ENCODE data around the gene CENATAC. TPM values are rescaled to one million over a fixed set of nuclear protein-coding genes. Genes with fewer than 3 reads are reported as not detected.

CENATAC gene
- polyA plus RNA-seq, 1 donor from 2014 or later = 70.3 TPM

DNA sequence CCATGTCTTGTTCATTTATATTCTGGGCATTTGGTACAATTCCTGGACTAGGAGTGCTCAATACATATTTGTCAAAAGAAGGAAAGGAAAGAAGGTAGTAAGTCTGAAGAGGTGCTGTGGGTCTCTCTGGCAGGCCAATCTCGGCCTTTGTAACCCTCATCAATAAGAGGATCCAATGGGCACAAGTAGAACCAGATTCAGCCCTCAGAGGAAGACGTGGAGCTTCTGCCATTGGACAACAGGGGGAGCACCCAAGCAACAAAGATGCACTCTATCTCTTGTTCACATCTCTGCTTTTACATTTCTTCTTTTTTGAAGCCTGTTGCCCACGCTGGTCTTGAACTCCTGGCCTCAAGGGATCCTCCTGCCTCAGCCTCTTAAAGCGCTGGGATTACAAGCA is 67.4 kb downstream of the CENATAC start:
- H3K4me3 ChIP-seq (ENCODE audit: low read length) = no peak overlapping the region
- no peaks in the 10 kb centered on the region for H3K27me3 ChIP-seq (ENCODE audit: insufficient read depth, low read depth, low read length)
- H3F3A ChIP-seq (ENCODE audit: insufficient read depth, low read length, poor library complexity, severe bottlenecking) = no peaks in the 10 kb centered on the region
- peaks cover 20% of the 10 kb centered on the region for H3K79me2 ChIP-seq (replicated peaks; ENCODE audit: insufficient read depth, low read length)
- H4K20me1 ChIP-seq (ENCODE audit: insufficient read depth) = no peaks in the 10 kb centered on the region
- H3K9me3 ChIP-seq (ENCODE audit: low read length) = no peaks in the 10 kb centered on the region
- H3K4me2 ChIP-seq (ENCODE audit: low read length) = no peak overlapping the region
- H3K27ac ChIP-seq (ENCODE audit: low read length) = no peak overlapping the region
- no peak overlapping the region for H3K9ac ChIP-seq (ENCODE audit: low read length)
- TF ChIP-seq RAD21 (conservative IDR thresholded peaks at IDR 0.05) = peak; percentile 21
- TF ChIP-seq EP300 (conservative IDR thresholded peaks at IDR 0.05; ENCODE audit: poor library complexity, severe bottlenecking) = no peak
- no peak for TF ChIP-seq MXI1 (conservative IDR thresholded peaks at IDR 0.05; ENCODE audit: poor library complexity, severe bottlenecking)
- peak; percentile 40 for TF ChIP-seq SMC3 (conservative IDR thresholded peaks at IDR 0.05; ENCODE audit: poor library complexity)
- TF ChIP-seq, protein P1, sequence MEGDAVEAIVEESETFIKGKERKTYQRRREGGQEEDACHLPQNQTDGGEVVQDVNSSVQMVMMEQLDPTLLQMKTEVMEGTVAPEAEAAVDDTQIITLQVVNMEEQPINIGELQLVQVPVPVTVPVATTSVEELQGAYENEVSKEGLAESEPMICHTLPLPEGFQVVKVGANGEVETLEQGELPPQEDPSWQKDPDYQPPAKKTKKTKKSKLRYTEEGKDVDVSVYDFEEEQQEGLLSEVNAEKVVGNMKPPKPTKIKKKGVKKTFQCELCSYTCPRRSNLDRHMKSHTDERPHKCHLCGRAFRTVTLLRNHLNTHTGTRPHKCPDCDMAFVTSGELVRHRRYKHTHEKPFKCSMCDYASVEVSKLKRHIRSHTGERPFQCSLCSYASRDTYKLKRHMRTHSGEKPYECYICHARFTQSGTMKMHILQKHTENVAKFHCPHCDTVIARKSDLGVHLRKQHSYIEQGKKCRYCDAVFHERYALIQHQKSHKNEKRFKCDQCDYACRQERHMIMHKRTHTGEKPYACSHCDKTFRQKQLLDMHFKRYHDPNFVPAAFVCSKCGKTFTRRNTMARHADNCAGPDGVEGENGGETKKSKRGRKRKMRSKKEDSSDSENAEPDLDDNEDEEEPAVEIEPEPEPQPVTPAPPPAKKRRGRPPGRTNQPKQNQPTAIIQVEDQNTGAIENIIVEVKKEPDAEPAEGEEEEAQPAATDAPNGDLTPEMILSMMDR (IDR thresholded peaks at IDR 0.05; ENCODE audit: poor library complexity, severe bottlenecking) = peak; percentile 31
- no peaks in the 10 kb centered on the region for H3K9me2 ChIP-seq (ENCODE audit: insufficient read depth, low read length)
- H3K36me3 ChIP-seq (ENCODE audit: insufficient read depth, low read length) = no peaks in the 10 kb centered on the region
- no peak overlapping the region for H2AFZ ChIP-seq (ENCODE audit: low read depth, low read length)

Small RNAs within 50 kb of the gene (small RNA-seq; reads per million reads assigned to genes)
- gene AP003392.2 (0 reads per million in 3 experiments), gene RF00017 (0 reads per million in 3 experiments), gene RF00019 (0 to 1.2 (median 0) reads per million in 3 experiments)

Other genes starting within 250 kb of the CENATAC start
- 75.8 and 76.1 TPM in 2 replicates for gene DDX6, start 207.0 kb upstream of the CENATAC start, polyA plus RNA-seq
- gene CXCR5, start 114.2 kb upstream of the CENATAC start, polyA plus RNA-seq = not detected in 2 replicates
- gene BCL9L, start 72.2 kb upstream of the CENATAC start, polyA plus RNA-seq = 1.1 and 1.5 TPM in 2 replicates
- 0.38 TPM in 1 of 2 replicates, not detected in the other for gene UPK2, start 41.8 kb upstream of the CENATAC start, polyA plus RNA-seq
- gene FOXR1, start 26.4 kb upstream of the CENATAC start, polyA plus RNA-seq = not detected in 2 replicates
- gene RPS25, start 20.2 kb downstream of the CENATAC start, polyA plus RNA-seq = 1,615 and 1,728 TPM in 2 replicates
- 271 and 276 TPM in 2 replicates for gene TRAPPC4, start 20.6 kb downstream of the CENATAC start, polyA plus RNA-seq
- gene SLC37A4, start 32.7 kb downstream of the CENATAC start, polyA plus RNA-seq = 23.5 and 25.8 TPM in 2 replicates
- gene HYOU1, start 59.1 kb downstream of the CENATAC start, polyA plus RNA-seq = 68.4 and 74.6 TPM in 2 replicates
- gene VPS11, start 69.7 kb downstream of the CENATAC start, polyA plus RNA-seq = 24.1 and 24.8 TPM in 2 replicates
- gene HMBS, start 86.7 kb downstream of the CENATAC start, polyA plus RNA-seq = 12.7 and 15.9 TPM in 2 replicates
- 9.8 and 27.0 TPM in 2 replicates for gene DPAGT1, start 103.7 kb downstream of the CENATAC start, polyA plus RNA-seq
- 13.6 and 21.6 TPM in 2 replicates for gene C2CD2L, start 109.2 kb downstream of the CENATAC start, polyA plus RNA-seq
- gene HINFP, start 123.4 kb downstream of the CENATAC start, polyA plus RNA-seq = 50.0 and 58.8 TPM in 2 replicates
- gene ABCG4, start 150.9 kb downstream of the CENATAC start, polyA plus RNA-seq = 1.5 and 3.0 TPM in 2 replicates
- gene NLRX1, start 170.6 kb downstream of the CENATAC start, polyA plus RNA-seq = 0.60 and 1.6 TPM in 2 replicates
- not detected in 2 replicates for gene NHERF4, start 187.3 kb downstream of the CENATAC start, polyA plus RNA-seq
- 10.5 and 10.7 TPM in 2 replicates for gene CBL, start 208.2 kb downstream of the CENATAC start, polyA plus RNA-seq

Data from neural cell (in vitro differentiated cells).